SH-SY5Y (cell line): Measurements from ENCODE around the gene PCDHGA10.

Experiments
- GATA2 ChIP-seq: IDR thresholded peaks from 2 replicates; pipeline ENCODE4 v1.6.1; 2011; ENCODE audit warnings: mild to moderate bottlenecking, low read depth, low read length
- GATA3 ChIP-seq: IDR thresholded peaks from 2 replicates; pipeline ENCODE4 v1.6.1; 2011; ENCODE audit warnings: low read depth, mild to moderate bottlenecking, low read length, moderate library complexity

DNA sequence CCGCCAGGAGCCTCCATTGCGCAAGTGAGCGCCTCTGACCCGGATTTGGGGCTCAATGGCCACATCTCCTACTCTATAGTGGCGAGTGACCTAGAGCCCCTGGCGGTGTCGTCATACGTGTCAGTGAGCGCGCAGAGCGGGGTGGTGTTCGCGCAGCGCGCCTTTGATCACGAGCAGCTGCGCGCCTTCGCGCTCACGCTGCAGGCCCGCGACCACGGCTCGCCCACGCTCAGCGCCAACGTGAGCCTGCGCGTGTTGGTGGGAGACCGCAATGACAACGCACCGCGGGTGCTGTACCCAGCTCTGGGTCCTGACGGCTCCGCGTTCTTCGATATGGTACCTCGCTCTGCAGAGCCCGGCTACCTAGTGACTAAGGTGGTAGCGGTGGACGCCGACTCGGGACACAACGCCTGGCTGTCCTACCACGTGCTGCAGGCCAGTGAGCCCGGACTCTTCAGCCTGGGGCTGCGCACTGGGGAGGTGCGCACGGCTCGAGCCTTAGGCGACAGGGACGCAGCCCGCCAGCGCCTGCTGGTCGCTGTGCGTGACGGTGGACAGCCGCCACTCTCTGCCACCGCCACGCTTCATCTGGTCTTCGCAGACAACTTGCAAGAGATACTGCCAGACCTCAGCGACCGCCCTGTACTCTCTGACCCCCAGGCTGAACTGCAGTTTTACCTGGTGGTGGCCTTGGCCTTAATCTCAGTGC is 3.0 kb upstream of the PCDHGA10 start:
- TF ChIP-seq GATA3 = no peak
- TF ChIP-seq GATA2 = no peak
